ENCODE results near the gene BABAM2. TPM values are rescaled to one million over a fixed set of nuclear protein-coding genes. Genes with fewer than 3 reads are reported as not detected.

BABAM2 gene
- total and polyA plus RNA-seq, 9 of the 15 experiments (the other 6 are each of a cell fraction or from before 2014, with no cell fraction given): 10.9 to 37.4 (median 25.6) TPM

DNA sequence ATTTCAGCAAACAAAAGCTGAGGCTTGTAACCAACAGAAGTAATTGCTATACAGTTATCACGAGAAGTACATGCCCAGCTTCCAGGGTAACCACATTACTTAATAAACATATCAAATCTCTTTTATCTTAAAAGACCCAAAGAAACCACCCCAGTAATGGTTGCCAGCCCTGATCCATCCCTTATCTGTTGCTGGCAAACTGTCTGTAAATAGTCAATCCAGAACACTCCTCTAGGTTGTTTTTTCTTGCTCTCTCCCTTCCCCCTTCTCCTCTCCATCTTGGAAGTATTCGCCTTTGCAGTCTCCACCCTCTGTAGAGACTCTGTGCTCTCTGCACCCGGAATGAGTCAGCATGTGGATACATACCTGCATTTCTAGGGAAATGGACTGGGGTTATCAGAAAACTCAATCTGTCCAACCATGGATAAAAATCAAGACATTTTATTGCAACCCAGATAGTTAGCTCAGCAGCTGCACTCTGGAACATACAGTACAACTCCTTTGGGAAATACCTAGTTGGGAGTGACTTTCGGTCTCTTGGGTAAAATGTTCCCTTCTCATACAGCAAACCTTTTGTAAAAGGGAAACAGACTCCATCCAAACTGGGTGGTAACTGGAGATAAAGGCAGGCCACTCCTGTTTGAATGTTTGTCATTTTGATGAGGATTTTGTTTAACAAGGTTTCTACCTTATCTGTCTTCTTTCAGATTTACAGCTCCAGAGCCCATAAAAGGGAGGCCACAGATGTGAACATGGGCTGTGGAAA, 378.7 kb downstream of the BABAM2 start (continued):
- TF ChIP-seq, protein P1, sequence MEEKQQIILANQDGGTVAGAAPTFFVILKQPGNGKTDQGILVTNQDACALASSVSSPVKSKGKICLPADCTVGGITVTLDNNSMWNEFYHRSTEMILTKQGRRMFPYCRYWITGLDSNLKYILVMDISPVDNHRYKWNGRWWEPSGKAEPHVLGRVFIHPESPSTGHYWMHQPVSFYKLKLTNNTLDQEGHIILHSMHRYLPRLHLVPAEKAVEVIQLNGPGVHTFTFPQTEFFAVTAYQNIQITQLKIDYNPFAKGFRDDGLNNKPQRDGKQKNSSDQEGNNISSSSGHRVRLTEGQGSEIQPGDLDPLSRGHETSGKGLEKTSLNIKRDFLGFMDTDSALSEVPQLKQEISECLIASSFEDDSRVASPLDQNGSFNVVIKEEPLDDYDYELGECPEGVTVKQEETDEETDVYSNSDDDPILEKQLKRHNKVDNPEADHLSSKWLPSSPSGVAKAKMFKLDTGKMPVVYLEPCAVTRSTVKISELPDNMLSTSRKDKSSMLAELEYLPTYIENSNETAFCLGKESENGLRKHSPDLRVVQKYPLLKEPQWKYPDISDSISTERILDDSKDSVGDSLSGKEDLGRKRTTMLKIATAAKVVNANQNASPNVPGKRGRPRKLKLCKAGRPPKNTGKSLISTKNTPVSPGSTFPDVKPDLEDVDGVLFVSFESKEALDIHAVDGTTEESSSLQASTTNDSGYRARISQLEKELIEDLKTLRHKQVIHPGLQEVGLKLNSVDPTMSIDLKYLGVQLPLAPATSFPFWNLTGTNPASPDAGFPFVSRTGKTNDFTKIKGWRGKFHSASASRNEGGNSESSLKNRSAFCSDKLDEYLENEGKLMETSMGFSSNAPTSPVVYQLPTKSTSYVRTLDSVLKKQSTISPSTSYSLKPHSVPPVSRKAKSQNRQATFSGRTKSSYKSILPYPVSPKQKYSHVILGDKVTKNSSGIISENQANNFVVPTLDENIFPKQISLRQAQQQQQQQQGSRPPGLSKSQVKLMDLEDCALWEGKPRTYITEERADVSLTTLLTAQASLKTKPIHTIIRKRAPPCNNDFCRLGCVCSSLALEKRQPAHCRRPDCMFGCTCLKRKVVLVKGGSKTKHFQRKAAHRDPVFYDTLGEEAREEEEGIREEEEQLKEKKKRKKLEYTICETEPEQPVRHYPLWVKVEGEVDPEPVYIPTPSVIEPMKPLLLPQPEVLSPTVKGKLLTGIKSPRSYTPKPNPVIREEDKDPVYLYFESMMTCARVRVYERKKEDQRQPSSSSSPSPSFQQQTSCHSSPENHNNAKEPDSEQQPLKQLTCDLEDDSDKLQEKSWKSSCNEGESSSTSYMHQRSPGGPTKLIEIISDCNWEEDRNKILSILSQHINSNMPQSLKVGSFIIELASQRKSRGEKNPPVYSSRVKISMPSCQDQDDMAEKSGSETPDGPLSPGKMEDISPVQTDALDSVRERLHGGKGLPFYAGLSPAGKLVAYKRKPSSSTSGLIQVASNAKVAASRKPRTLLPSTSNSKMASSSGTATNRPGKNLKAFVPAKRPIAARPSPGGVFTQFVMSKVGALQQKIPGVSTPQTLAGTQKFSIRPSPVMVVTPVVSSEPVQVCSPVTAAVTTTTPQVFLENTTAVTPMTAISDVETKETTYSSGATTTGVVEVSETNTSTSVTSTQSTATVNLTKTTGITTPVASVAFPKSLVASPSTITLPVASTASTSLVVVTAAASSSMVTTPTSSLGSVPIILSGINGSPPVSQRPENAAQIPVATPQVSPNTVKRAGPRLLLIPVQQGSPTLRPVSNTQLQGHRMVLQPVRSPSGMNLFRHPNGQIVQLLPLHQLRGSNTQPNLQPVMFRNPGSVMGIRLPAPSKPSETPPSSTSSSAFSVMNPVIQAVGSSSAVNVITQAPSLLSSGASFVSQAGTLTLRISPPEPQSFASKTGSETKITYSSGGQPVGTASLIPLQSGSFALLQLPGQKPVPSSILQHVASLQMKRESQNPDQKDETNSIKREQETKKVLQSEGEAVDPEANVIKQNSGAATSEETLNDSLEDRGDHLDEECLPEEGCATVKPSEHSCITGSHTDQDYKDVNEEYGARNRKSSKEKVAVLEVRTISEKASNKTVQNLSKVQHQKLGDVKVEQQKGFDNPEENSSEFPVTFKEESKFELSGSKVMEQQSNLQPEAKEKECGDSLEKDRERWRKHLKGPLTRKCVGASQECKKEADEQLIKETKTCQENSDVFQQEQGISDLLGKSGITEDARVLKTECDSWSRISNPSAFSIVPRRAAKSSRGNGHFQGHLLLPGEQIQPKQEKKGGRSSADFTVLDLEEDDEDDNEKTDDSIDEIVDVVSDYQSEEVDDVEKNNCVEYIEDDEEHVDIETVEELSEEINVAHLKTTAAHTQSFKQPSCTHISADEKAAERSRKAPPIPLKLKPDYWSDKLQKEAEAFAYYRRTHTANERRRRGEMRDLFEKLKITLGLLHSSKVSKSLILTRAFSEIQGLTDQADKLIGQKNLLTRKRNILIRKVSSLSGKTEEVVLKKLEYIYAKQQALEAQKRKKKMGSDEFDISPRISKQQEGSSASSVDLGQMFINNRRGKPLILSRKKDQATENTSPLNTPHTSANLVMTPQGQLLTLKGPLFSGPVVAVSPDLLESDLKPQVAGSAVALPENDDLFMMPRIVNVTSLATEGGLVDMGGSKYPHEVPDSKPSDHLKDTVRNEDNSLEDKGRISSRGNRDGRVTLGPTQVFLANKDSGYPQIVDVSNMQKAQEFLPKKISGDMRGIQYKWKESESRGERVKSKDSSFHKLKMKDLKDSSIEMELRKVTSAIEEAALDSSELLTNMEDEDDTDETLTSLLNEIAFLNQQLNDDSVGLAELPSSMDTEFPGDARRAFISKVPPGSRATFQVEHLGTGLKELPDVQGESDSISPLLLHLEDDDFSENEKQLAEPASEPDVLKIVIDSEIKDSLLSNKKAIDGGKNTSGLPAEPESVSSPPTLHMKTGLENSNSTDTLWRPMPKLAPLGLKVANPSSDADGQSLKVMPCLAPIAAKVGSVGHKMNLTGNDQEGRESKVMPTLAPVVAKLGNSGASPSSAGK (IDR thresholded peaks at IDR 0.05): no peak
- TF ChIP-seq EHMT2 (IDR thresholded peaks at IDR 0.05): no peak
- TF ChIP-seq SIN3A (IDR thresholded peaks at IDR 0.05; ENCODE audit: borderline replicate concordance in 2 of 2, control insufficient read depth in 1 of 2, low read depth in 2 of 2, low read length in 2 of 2): no peak
- TF ChIP-seq, protein P2, sequence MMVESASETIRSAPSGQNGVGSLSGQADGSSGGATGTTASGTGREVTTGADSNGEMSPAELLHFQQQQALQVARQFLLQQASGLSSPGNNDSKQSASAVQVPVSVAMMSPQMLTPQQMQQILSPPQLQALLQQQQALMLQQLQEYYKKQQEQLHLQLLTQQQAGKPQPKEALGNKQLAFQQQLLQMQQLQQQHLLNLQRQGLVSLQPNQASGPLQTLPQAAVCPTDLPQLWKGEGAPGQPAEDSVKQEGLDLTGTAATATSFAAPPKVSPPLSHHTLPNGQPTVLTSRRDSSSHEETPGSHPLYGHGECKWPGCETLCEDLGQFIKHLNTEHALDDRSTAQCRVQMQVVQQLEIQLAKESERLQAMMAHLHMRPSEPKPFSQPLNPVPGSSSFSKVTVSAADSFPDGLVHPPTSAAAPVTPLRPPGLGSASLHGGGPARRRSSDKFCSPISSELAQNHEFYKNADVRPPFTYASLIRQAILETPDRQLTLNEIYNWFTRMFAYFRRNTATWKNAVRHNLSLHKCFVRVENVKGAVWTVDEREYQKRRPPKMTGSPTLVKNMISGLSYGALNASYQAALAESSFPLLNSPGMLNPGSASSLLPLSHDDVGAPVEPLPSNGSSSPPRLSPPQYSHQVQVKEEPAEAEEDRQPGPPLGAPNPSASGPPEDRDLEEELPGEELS (CRISPR knock-in tag; IDR thresholded peaks at IDR 0.05; ENCODE audit: borderline replicate concordance): no peak
- TF ChIP-seq, protein P3, sequence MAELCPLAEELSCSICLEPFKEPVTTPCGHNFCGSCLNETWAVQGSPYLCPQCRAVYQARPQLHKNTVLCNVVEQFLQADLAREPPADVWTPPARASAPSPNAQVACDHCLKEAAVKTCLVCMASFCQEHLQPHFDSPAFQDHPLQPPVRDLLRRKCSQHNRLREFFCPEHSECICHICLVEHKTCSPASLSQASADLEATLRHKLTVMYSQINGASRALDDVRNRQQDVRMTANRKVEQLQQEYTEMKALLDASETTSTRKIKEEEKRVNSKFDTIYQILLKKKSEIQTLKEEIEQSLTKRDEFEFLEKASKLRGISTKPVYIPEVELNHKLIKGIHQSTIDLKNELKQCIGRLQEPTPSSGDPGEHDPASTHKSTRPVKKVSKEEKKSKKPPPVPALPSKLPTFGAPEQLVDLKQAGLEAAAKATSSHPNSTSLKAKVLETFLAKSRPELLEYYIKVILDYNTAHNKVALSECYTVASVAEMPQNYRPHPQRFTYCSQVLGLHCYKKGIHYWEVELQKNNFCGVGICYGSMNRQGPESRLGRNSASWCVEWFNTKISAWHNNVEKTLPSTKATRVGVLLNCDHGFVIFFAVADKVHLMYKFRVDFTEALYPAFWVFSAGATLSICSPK (IDR thresholded peaks at IDR 0.05; ENCODE audit: borderline replicate concordance): no peak
- peak; percentile 93 for TF ChIP-seq TEAD4 (IDR thresholded peaks at IDR 0.05; ENCODE audit: low read length)
- TF ChIP-seq TEAD4 (CRISPR knock-in tag; IDR thresholded peaks at IDR 0.05; ENCODE audit: borderline replicate concordance): no peak
- no peak for TF ChIP-seq ZNF444 (CRISPR knock-in tag; IDR thresholded peaks at IDR 0.05)
- no peak for TF ChIP-seq ETV6 (IDR thresholded peaks at IDR 0.05; ENCODE audit: borderline replicate concordance in 1 of 2, low read depth in 2 of 2, low read length in 1 of 2)
- no peak for TF ChIP-seq ETV6 (CRISPR knock-in tag; IDR thresholded peaks at IDR 0.05; ENCODE audit: borderline replicate concordance)
- no peak for TF ChIP-seq CBX3 (IDR thresholded peaks at IDR 0.05; ENCODE audit: borderline replicate concordance in 1 of 2, low read length in 2 of 2)
